LNCAP (cell line): ENCODE data around the gene MAGI2.

Experiments
- TF ChIP-seq, protein P1 (sequence below): fragments of 450-650 bp; IDR thresholded peaks from 2 replicates; pipeline ENCODE4 v1.5.1; 2017; ENCODE audit warnings: mild to moderate bottlenecking

Gene MAGI2

DNA sequence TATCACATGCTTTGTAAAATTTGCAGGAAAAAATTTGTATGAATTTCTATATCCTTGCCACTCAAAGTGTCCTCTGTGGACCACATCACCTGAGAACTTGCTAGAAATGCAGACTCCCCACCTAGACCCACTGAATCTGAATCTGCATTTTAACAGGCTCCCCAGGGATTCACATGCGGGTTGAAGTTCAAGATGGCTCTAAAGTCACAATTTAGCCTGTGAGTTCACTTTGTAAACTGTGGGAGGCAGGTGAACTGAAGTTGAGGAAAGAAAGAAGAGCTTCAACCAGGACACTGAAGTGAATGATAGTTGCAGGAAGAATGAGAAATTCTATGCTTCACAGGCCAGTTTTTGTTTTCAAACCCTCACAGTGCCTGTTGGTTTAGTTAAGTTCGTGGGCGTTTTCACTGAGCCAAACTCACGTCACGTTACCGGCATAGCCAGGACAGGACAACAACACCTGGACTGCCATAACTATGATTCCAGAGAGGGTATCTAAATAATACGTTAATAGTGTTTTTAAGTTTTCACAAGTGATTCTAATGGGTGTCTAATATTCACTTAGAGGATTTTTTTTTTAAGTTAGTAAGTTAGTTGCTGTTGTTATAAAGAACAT lies 1414.9 kb downstream of the MAGI2 start:
- TF ChIP-seq, protein P1, sequence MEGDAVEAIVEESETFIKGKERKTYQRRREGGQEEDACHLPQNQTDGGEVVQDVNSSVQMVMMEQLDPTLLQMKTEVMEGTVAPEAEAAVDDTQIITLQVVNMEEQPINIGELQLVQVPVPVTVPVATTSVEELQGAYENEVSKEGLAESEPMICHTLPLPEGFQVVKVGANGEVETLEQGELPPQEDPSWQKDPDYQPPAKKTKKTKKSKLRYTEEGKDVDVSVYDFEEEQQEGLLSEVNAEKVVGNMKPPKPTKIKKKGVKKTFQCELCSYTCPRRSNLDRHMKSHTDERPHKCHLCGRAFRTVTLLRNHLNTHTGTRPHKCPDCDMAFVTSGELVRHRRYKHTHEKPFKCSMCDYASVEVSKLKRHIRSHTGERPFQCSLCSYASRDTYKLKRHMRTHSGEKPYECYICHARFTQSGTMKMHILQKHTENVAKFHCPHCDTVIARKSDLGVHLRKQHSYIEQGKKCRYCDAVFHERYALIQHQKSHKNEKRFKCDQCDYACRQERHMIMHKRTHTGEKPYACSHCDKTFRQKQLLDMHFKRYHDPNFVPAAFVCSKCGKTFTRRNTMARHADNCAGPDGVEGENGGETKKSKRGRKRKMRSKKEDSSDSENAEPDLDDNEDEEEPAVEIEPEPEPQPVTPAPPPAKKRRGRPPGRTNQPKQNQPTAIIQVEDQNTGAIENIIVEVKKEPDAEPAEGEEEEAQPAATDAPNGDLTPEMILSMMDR = no peak

DNA sequence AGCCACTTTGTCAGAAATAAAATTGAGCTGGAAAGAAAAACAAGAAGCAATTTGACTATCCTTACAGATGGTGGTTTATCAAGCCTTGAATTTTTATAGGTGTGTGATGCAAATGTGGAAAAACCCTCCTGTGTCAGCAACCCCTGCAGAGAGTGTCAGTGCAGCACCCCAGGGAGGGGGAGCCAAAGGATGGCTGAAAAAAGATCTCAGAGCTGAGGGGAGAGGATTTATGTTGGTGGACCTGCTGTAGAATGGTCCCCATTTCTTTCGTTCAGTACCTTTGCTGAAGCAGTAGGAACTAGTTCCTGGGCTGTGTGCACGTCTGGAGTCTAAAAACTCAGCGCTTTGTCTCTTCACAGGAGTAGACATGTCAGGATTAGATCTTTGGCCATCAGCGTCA lies 1415.9 kb downstream of the MAGI2 start:
- TF ChIP-seq, protein P1 = no peak

DNA sequence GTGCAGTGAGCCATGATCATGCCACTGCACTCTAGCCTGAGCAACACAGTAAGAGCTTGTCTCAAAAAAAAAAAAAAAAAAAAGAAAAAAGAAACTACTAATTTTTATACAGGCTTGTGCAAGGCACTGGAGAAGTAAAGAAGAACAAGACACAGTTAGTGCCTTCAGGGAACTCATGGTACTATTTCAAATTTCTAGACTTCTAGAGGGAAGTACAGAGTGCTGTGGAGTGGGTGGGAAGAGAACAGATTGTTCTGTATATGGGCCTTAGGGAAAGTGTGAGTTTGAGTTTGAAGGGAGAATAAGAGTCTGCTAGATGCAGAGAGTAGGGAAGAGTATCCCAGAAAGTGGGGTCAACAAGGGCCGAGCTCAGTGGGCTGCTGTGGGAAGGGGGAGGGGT lies 1420.1 kb downstream of the MAGI2 start:
- TF ChIP-seq, protein P1 = no peak

DNA sequence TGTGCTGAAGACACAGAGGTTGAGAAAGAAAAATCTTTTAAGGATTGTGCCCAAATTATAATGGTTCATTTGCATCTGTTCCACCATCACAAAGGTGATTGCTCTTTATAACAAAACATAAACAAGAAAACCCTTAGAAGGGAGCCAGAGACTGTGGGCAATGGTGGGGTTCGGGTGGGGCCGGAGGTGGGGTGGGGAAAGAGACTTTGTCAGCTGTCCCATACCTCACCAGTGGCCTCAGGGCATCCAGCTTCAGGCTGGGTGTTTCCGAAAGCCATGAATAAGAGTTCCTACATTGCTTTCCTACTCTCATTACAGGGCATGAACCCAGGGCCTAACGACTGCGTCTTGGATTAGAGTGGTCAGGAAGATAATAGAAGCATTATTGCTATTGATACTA lies 1427.0 kb downstream of the MAGI2 start:
- TF ChIP-seq, protein P1 = no peak

DNA sequence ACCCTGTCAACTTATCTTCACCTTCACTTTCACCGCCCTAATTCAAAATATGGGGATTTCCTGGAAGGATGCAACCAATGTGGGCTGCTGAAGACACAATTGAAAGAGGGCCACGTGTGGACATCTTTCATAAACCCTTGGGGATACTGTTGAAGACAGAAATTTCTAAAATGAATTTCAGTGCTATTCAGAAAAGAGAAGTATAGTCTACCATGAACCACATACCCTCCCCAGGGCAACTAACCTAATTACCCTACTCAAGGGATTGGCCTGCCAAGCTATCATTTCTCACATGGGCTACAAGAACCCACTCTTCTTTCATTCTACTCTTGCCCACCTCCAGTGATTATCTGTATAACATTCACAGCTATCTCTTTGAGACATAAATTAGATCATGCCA lies 1428.9 kb downstream of the MAGI2 start:
- TF ChIP-seq, protein P1 = no peak

DNA sequence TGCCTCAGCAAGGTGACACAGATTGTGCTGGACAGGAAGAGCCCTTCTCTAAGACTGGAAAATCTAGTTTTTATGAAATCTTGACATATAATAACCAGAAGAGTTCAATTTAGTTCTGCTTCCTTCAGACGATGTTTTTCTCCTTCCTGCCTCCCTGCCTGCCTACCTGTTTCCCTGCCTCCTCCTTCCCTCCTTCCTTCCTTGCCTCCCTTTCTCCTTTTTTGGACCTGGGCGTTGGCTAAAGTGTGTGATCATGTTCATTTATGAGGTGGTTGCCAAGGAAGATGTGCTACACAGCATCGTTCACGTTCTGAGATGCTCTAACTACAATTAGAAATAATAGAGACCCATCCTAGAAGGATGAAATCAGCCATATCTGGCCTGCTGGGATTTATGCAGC lies 1430.3 kb downstream of the MAGI2 start:
- TF ChIP-seq, protein P1 = no peak

DNA sequence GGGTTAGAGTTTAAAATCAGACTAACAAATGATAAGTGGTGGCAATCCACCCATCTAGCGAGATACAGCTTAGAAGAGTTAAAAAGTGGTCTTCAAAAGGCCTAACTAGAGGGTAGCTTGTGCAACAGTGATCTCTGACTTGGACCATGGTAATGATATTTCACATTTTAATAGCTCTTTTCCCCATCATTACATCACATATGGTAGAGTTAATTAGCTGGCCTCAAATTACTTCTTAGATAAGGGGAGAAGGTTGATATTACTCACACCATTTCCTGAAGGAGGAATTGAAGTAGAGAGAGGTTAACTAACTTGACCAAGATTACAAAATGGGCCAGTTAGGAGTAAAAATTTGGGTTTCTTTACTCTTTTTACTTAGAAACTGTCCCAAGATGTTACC lies 1431.3 kb downstream of the MAGI2 start:
- TF ChIP-seq, protein P1 = no peak

DNA sequence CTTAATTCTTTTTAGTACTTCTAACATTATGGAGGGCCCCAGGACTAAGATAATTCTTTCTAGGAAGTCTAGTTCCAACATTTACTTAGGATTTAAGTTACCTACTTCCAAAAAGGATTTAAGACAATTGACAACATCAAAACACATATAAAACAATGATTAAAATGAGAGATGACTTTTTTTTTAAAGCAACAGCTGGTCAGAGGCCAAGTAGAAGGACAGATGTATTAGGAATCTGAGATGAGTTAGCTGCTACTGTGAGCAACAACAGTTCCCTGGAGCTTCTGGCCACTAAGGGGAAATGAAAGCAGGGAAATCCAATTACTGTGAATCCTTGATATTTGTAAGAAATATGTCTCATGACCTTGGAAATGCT lies 1432.6 kb downstream of the MAGI2 start:
- TF ChIP-seq, protein P1 = no peak
